ENCODE data around the gene ALG6. TPM values are rescaled to one million over a fixed set of nuclear protein-coding genes. Genes with fewer than 3 reads are reported as not detected.

The ALG6 gene
- total and polyA plus RNA-seq, 7 donors, result 3.3 to 6.9 (median 4.2) TPM

DNA sequence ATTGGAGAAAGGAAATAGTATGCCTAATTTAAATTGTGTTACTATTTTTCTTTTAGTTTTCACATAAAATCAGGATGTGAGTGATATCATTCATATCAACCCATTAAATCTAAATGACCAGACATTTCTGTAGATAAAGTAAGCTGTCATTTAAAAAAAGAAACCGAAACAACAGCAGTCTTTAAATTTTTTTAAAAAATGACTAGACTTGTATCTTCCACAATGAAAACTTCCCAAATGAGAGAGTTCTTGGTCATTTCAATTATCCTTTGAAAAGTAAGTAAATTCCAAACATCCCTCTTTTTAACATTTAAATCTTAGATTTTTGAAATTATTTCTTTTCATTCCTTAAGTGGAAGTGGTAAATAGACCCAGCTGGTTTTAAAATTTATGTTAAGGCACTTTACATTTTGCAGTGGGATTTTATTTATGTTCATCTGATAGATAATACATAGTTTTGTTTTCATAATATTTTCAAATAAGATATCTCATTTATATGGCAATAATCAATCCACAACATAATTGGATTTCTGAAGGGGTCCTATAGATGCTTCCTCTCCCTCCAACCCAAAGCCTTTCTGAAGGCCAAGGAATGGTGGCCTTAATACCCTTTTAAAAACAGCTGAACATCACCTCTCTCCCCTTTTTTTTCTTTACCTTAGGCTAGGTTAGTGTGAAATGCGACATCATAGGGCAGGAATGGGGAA, 42.0 kb upstream of the ALG6 start:
- 22 to 23% (median 23%) methylated on average over 2 of the region's 2 CpGs for WGBS, 3 donors
- H3K9me3 ChIP-seq, result no peaks in the 10 kb centered on the region
- H3K27me3 ChIP-seq (ENCODE audit: insufficient read depth in 3 of 3, low read length in 2 of 3), result peaks cover 0 to 100% (median 68%) of the 10 kb centered on the region in 3 donors
- TF ChIP-seq, protein P1, sequence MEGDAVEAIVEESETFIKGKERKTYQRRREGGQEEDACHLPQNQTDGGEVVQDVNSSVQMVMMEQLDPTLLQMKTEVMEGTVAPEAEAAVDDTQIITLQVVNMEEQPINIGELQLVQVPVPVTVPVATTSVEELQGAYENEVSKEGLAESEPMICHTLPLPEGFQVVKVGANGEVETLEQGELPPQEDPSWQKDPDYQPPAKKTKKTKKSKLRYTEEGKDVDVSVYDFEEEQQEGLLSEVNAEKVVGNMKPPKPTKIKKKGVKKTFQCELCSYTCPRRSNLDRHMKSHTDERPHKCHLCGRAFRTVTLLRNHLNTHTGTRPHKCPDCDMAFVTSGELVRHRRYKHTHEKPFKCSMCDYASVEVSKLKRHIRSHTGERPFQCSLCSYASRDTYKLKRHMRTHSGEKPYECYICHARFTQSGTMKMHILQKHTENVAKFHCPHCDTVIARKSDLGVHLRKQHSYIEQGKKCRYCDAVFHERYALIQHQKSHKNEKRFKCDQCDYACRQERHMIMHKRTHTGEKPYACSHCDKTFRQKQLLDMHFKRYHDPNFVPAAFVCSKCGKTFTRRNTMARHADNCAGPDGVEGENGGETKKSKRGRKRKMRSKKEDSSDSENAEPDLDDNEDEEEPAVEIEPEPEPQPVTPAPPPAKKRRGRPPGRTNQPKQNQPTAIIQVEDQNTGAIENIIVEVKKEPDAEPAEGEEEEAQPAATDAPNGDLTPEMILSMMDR (IDR thresholded peaks at IDR 0.05), result no peak
- intact Hi-C loops (cut with DNase I), result loop anchor here in 1 of 2 donors (10.0 kb wide), 1 partner anchor 119 kb away; no protein-coding TSS in a partner anchor
- H3K36me3 ChIP-seq (ENCODE audit: insufficient read depth in 1 of 2, low read depth in 1 of 2), result no peaks in the 10 kb centered on the region
- peaks cover 11% of the 10 kb centered on the region for H3K4me1 ChIP-seq
- no peak overlapping the region for H3K27ac ChIP-seq
- H3K4me3 ChIP-seq, result peak overlapping the region; percentile 47
- ATAC-seq (no peak), DNase-seq (no peak)

DNA sequence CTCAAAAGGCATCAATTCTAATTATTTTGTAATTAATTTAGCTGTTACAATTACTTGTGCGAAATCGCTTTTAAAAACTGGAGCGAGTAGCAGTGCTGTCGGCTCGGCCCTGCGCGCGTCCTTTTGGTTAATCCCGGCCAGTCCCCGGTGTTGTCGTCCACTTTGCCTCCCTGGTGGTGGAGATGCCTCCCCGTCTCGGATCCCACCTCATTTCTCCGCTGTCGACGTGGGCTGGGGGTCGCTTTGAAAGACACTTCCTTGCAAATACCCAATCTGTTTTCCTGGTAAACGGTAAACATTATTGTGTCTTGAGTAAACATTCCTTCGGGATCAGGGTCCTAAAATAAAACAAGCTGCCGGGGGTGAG, 41.3 kb upstream of the ALG6 start:
- Histone ChIP-seq H3K4me1 (peaks cover 11% of the 10 kb centered on the region), H3K36me3 (ENCODE audit: insufficient read depth in 1 of 2, low read depth in 1 of 2) (no peaks in the 10 kb centered on the region), H3K27ac (no peak overlapping the region), H3K9me3 (no peaks in the 10 kb centered on the region), H3K27me3 (ENCODE audit: insufficient read depth in 3 of 3, low read length in 2 of 3) (peaks cover 2 to 99% (median 67%) of the 10 kb centered on the region in 3 donors), H3K4me3 (no peak overlapping the region)
- no peak for ATAC-seq
- TF ChIP-seq, protein P1 (IDR thresholded peaks at IDR 0.05), result no peak
- intact Hi-C loops (cut with DNase I), result loop anchor here in 1 of 2 donors (10.0 kb wide), 1 partner anchor 119 kb away; no protein-coding TSS in a partner anchor
- no peak for DNase-seq
- WGBS, 3 donors, result 11 to 13% (median 13%) methylated on average over 20 of the region's 20 CpGs

DNA sequence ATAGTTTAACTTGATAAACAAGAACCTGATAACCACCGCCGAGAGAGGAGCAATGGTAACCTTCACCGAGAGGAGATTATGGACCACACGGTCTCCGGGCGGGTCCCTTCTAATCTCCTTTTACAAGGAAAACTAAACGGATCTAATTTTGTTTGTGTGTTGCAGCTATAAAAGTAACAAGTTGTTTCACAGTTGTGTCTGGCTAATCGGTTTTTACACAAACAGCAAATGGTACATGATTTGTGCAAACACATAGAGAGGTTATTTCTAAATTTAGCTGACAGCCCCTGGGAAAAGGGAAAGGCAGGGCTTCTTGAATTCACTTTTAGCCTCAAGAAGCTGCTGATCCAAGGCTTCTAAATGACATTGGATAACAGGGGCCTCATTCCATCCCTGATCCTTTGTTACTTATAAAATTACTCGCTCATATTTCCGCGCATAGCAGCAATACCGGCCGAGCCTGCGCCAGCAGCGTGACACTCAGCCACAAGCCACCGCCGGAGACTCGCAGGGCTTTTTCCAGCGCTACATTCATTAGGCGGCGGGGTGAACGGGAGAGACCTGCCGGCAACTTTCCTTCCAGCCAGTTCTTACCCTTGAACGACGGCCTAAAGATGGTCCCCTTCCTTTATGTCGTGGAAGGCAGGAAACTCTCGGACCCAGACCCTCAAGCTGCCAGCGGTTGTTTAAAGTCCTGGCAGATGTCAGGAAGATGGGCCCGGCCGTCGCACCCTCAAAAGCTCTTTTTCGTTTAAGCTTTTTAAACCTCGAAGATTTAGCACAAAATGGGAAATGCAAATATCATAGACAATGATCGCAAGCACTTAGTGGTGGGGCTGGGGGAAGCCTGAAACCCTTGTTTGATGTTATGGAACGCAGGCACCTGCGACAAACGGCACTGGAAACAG, 40.7 kb upstream of the ALG6 start:
- Histone ChIP-seq H3K4me3 (peak overlapping the region; percentile 12), H3K27ac (no peak overlapping the region), H3K36me3 (ENCODE audit: insufficient read depth in 1 of 2, low read depth in 1 of 2) (no peaks in the 10 kb centered on the region), H3K9me3 (no peaks in the 10 kb centered on the region), H3K4me1 (peaks cover 11% of the 10 kb centered on the region), H3K27me3 (ENCODE audit: insufficient read depth in 3 of 3, low read length in 2 of 3) (peaks cover 3 to 99% (median 64%) of the 10 kb centered on the region in 3 donors)
- TF ChIP-seq, protein P1 (IDR thresholded peaks at IDR 0.05), result no peak
- 12 to 16% (median 14%) methylated on average over 37 of the region's 37 CpGs for WGBS, 3 donors
- DNase-seq (no peak), ATAC-seq (no peak)
- intact Hi-C loops (cut with DNase I), result loop anchor here in 1 of 2 donors (10.0 kb wide), 1 partner anchor 118 kb away; no protein-coding TSS in a partner anchor

DNA sequence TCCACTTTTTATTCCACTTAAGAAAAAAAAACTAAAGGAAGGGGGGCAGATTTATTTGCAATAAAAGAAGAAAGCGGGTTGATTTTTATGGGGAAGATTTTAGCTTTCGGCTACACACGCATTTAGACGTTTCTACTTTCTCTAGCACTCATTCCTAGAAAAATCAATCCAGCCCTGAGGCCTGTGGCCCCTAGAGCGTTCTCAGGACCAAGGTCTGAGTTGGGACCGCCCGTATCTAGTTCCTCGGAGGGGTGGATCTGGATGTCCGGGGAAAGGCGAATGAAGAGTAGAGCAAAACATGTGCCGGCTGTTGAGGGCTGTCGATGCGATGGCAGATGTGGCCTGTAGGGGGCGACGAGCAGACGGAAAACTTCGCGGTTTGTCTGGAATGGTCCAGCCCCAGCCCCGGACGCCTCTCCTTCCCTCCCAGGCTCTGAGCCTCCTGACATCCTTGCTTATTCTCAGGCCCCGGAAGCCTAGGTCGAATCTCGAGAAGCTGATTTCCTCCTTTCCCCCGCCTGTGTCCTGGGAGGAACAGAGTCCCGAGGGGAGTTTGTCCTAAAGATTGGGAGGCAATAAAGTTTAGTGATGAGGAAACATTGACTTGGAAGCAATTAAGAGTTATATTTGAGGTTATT, 39.9 kb upstream of the ALG6 start:
- Histone ChIP-seq H3K4me3 (peak overlapping the region; percentile 12), H3K4me1 (peaks cover 11% of the 10 kb centered on the region), H3K36me3 (ENCODE audit: insufficient read depth in 1 of 2, low read depth in 1 of 2) (no peaks in the 10 kb centered on the region), H3K27me3 (ENCODE audit: insufficient read depth in 3 of 3, low read length in 2 of 3) (peaks cover 3 to 99% (median 57%) of the 10 kb centered on the region in 3 donors), H3K9me3 (no peaks in the 10 kb centered on the region), H3K27ac (no peak overlapping the region)
- WGBS, 3 donors, result 12 to 18% (median 15%) methylated on average over 25 of the region's 25 CpGs
- intact Hi-C loops (cut with DNase I), result loop anchor here in 1 of 2 donors (10.0 kb wide), 1 partner anchor 117 kb away; no protein-coding TSS in a partner anchor
- TF ChIP-seq, protein P1 (IDR thresholded peaks at IDR 0.05), result peak; percentile 76
- DNase-seq, result peak; percentile 50 to 69
- ATAC-seq, result peak; percentile 76 to 85 (median 82)

Data from psoas muscle (tissue), 8 donors.